ENCODE measurements around the gene PLEKHG3. TPM values are rescaled to one million over a fixed set of nuclear protein-coding genes. Genes with fewer than 3 reads are reported as not detected.

The PLEKHG3 gene
- total RNA-seq, 4 donors from 2014 or later = 33.3 to 73.9 (median 63.1) TPM

GRCh38 chr14:64728106-64728505, 23.9 kb downstream of the PLEKHG3 start:
- peaks cover 0 to 54% (median 0%) of the 10 kb centered on the region in 3 donors for H3K36me3 ChIP-seq
- no peak for DNase-seq (ENCODE audit: low spot score in 2 of 2)
- H3K27ac ChIP-seq = peak overlapping the region in 2 of 4 donors; percentile 18 to 67
- TF ChIP-seq POLR2A (IDR thresholded peaks at IDR 0.05) (no peak), CTCF (IDR thresholded peaks at IDR 0.05) (no peak), EP300 (IDR thresholded peaks at IDR 0.05) (no peak)
- peaks cover 0 to 75% (median 43%) of the 10 kb centered on the region in 4 donors for H3K4me1 ChIP-seq
- no peaks in the 10 kb centered on the region for H3K27me3 ChIP-seq
- WGBS, 2 donors = 83 to 87% methylated on average over 3 to 6 of the region's 6 CpGs
- no peak overlapping the region for H3K4me3 ChIP-seq
- H3K9me3 ChIP-seq = no peaks in the 10 kb centered on the region

- TF ChIP-seq POLR2A (IDR thresholded peaks at IDR 0.05) (no peak), EP300 (IDR thresholded peaks at IDR 0.05) (no peak), CTCF (IDR thresholded peaks at IDR 0.05) (no peak)
- Histone ChIP-seq H3K27me3 (no peaks in the 10 kb centered on the region), H3K4me1 (peaks cover 0 to 71% (median 36%) of the 10 kb centered on the region in 4 donors), H3K9me3 (no peaks in the 10 kb centered on the region), H3K4me3 (no peak overlapping the region), H3K27ac (peak overlapping the region in 2 of 4 donors; percentile 22 to 67), H3K36me3 (peaks cover 0 to 62% (median 0%) of the 10 kb centered on the region in 3 donors)
- 92 to 95% methylated on average over 9 to 10 of the region's 10 CpGs for WGBS, 2 donors
- no peak for DNase-seq (ENCODE audit: low spot score in 2 of 2)
Measured at GRCh38 chr14:64728856-64729255, 24.6 kb downstream of the PLEKHG3 start.

- peak overlapping the region in 2 of 4 donors; percentile 19 to 67 for H3K27ac ChIP-seq
- H3K36me3 ChIP-seq = peaks cover 0 to 62% (median 0%) of the 10 kb centered on the region in 3 donors
- DNase-seq (ENCODE audit: low spot score in 2 of 2) = peak in 1 of 2 donors; percentile 75
- no peaks in the 10 kb centered on the region for H3K9me3 ChIP-seq
- TF ChIP-seq EP300 (IDR thresholded peaks at IDR 0.05) = peak in 1 of 2 donors; percentile 77
- TF ChIP-seq CTCF (IDR thresholded peaks at IDR 0.05) = no peak
- no peak for TF ChIP-seq POLR2A (IDR thresholded peaks at IDR 0.05)
- no peaks in the 10 kb centered on the region for H3K27me3 ChIP-seq
- WGBS, 2 donors = 49 to 52% methylated on average over 5 of the region's 5 CpGs
- peaks cover 0 to 71% (median 34%) of the 10 kb centered on the region in 4 donors for H3K4me1 ChIP-seq
- no peak overlapping the region for H3K4me3 ChIP-seq
Measured at GRCh38 chr14:64729386-64730060, 25.3 kb downstream of the PLEKHG3 start.

- H3K4me1 ChIP-seq = peaks cover 0 to 71% (median 32%) of the 10 kb centered on the region in 4 donors
- no peak for TF ChIP-seq EP300 (IDR thresholded peaks at IDR 0.05)
- no peak for TF ChIP-seq CTCF (IDR thresholded peaks at IDR 0.05)
- peak overlapping the region in 2 of 4 donors; percentile 21 to 67 for H3K27ac ChIP-seq
- no peak overlapping the region for H3K4me3 ChIP-seq
- no peaks in the 10 kb centered on the region for H3K27me3 ChIP-seq
- no peaks in the 10 kb centered on the region for H3K9me3 ChIP-seq
- DNase-seq (ENCODE audit: low spot score in 2 of 2) = no peak
- peaks cover 0 to 62% (median 0%) of the 10 kb centered on the region in 3 donors for H3K36me3 ChIP-seq
- 60 to 63% methylated on average over 1 of the region's 1 CpG for WGBS, 2 donors
Measured at GRCh38 chr14:64730061-64730440, 25.8 kb downstream of the PLEKHG3 start.

- WGBS, 2 donors = 80 to 95% methylated on average over 11 to 12 of the region's 12 CpGs
- H3K9me3 ChIP-seq = no peaks in the 10 kb centered on the region
- no peak overlapping the region for H3K4me3 ChIP-seq
- no peak for DNase-seq (ENCODE audit: low spot score in 2 of 2)
- peak overlapping the region in 1 of 4 donors; percentile 67 for H3K27ac ChIP-seq
- TF ChIP-seq CTCF (IDR thresholded peaks at IDR 0.05) (no peak), POLR2A (IDR thresholded peaks at IDR 0.05) (no peak), EP300 (IDR thresholded peaks at IDR 0.05) (no peak)
- peaks cover 0 to 62% (median 0%) of the 10 kb centered on the region in 3 donors for H3K36me3 ChIP-seq
- H3K4me1 ChIP-seq = peaks cover 0 to 70% (median 27%) of the 10 kb centered on the region in 4 donors
- no peaks in the 10 kb centered on the region for H3K27me3 ChIP-seq
Measured at GRCh38 chr14:64730681-64731080, 26.5 kb downstream of the PLEKHG3 start.
